IMR-90 (cell line): ENCODE results near the gene TMEM26. TPM values are rescaled to one million over a fixed set of nuclear protein-coding genes. Genes with fewer than 3 reads are reported as not detected.

ENCODE experiments used
- ATAC-seq: fragments of 200-7000 bp; cut with Tn5 transposase; 2 replicates; pipeline ENCODE4 v1.9.1; 2020; ENCODE audit warnings: low read depth, mild to moderate bottlenecking, moderate library complexity
- BruUV-seq: library from RNA; stranded (reverse); fragments of 400-500 nt; replicated peaks from 2 replicates; lab custom pipeline; 2021; lab: Mats Ljungman, UMichigan
- CTCF ChIA-PET: fragments of 300-600 bp; formaldehyde crosslinking; extraction: SDS; loops from one replicate; lab custom pipeline; 2021; ENCODE audit warnings: antibody characterized with exemption; lab: Yijun Ruan, JAX
- POLR2A ChIA-PET: fragments of 300-600 bp; sonication (Branson Sonifier 250); formaldehyde crosslinking; loops from one replicate; lab custom pipeline; 2022; ENCODE audit warnings: antibody characterized with exemption; ENCODE audit not compliant: unreplicated experiment; lab: Charles Lee
- DNase-seq: peaks from one replicate; pipeline ENCODE4 v3.0.0; 2013
- H2AFZ ChIP-seq: replicated peaks from 2 replicates; pipeline ENCODE3; 2013; ENCODE audit warnings: low read length, mild to moderate bottlenecking; ENCODE audit not compliant: poor library complexity
- H2AK5ac ChIP-seq: 2 replicates; pipeline ENCODE4 v1.6.1; 2013; ENCODE audit warnings: low read depth, low read length, inconsistent platforms
- H2AK9ac ChIP-seq: replicated peaks from 2 replicates; pipeline ENCODE3; 2013; ENCODE audit warnings: mild to moderate bottlenecking, low read depth, low read length, moderate library complexity; ENCODE audit not compliant: poor library complexity
- H2BK120ac ChIP-seq: 2 replicates; pipeline ENCODE4 v1.6.1; 2013; ENCODE audit warnings: low read depth, low read length, inconsistent platforms
- H2BK15ac ChIP-seq: 3 replicates; pipeline ENCODE4 v1.6.1; 2013; ENCODE audit warnings: low read depth, low read length, inconsistent platforms
- H2BK20ac ChIP-seq: 2 replicates; pipeline ENCODE4 v1.6.1; 2013; ENCODE audit warnings: low read depth, mild to moderate bottlenecking, inconsistent platforms, low read length, moderate library complexity
- H2BK5ac ChIP-seq: 2 replicates; pipeline ENCODE4 v1.6.1; 2013; ENCODE audit warnings: mild to moderate bottlenecking, low read depth, low read length, inconsistent platforms; ENCODE audit not compliant: poor library complexity, severe bottlenecking
- H3K14ac ChIP-seq: replicated peaks from 2 replicates; pipeline ENCODE4 v1.6.1; 2013; ENCODE audit warnings: low read depth, low read length, inconsistent platforms
- H3K18ac ChIP-seq: 2 replicates; pipeline ENCODE4 v1.6.1; 2013; ENCODE audit warnings: low read depth, low read length, control low read depth
- H3K23ac ChIP-seq: 2 replicates; pipeline ENCODE4 v1.6.1; 2013; ENCODE audit warnings: low read depth, low read length, inconsistent platforms
- H3K27ac ChIP-seq: 2 replicates; pipeline ENCODE4 v1.5.1; 2013; ENCODE audit warnings: mild to moderate bottlenecking, control low read depth, low read length; ENCODE audit not compliant: insufficient read depth
- H3K27me3 ChIP-seq: 2 replicates; pipeline ENCODE4 v1.6.1; 2013; ENCODE audit warnings: low read length; ENCODE audit not compliant: control insufficient read depth, insufficient read depth
- H3K36me3 ChIP-seq: 2 replicates; pipeline ENCODE4 v1.6.1; 2013; ENCODE audit warnings: low read length, mixed read lengths; ENCODE audit not compliant: control insufficient read depth, insufficient read depth
- H3K4ac ChIP-seq: 2 replicates; pipeline ENCODE4 v1.6.1; 2013; ENCODE audit warnings: low read depth, low read length, inconsistent platforms
- H3K4me1 ChIP-seq: 2 replicates; pipeline ENCODE4 v1.6.1; 2013; ENCODE audit warnings: low read length, mixed read lengths; ENCODE audit not compliant: control insufficient read depth, insufficient read depth
- H3K4me2 ChIP-seq: 2 replicates; pipeline ENCODE4 v1.6.1; 2013; ENCODE audit warnings: low read depth, mild to moderate bottlenecking, control low read depth, low read length, moderate library complexity
- H3K4me3 ChIP-seq: 2 replicates; pipeline ENCODE4 v1.5.1; 2013; ENCODE audit warnings: low read depth, mild to moderate bottlenecking, control low read depth, low read length, moderate library complexity; ENCODE audit not compliant: insufficient read depth
- H3K56ac ChIP-seq: 2 replicates; pipeline ENCODE4 v1.6.1; 2013; ENCODE audit warnings: low read length, inconsistent platforms; ENCODE audit not compliant: insufficient read depth; ENCODE audit errors: extremely low read depth
- H3K79me1 ChIP-seq, 2 experiments: 2 replicates each; pipeline ENCODE4 v1.6.1; 2013; ENCODE audit warnings: low read length in 2 of 2, inconsistent platforms in 1 of 2, low read depth in 1 of 2
- H3K9ac ChIP-seq: 2 replicates; pipeline ENCODE4 v1.6.1; 2013; ENCODE audit warnings: low read depth, low read length, control low read depth
- H3K9me1 ChIP-seq: 2 replicates; pipeline ENCODE4 v1.6.1; 2013; ENCODE audit warnings: low read length, inconsistent platforms; ENCODE audit not compliant: insufficient read depth
- H3K9me3 ChIP-seq: 2 replicates; pipeline ENCODE4 v1.6.1; 2013; ENCODE audit warnings: low read length; ENCODE audit not compliant: control insufficient read depth, insufficient read depth
- H4K20me1 ChIP-seq: 2 replicates; pipeline ENCODE4 v1.6.1; 2013; ENCODE audit warnings: low read length, inconsistent platforms; ENCODE audit not compliant: insufficient read depth
- H4K5ac ChIP-seq: 2 replicates; pipeline ENCODE4 v1.6.1; 2013; ENCODE audit warnings: mild to moderate bottlenecking, low read depth, low read length, control low read depth
- H4K8ac ChIP-seq, 2 experiments: 2 replicates each; pipeline ENCODE4 v1.6.1; 2013; ENCODE audit warnings: low read depth in 2 of 2, low read length in 2 of 2, control low read depth in 1 of 2, inconsistent platforms in 1 of 2
- H4K91ac ChIP-seq: 2 replicates; pipeline ENCODE4 v1.6.1; 2013; ENCODE audit warnings: low read depth, low read length, inconsistent platforms; ENCODE audit not compliant: insufficient read depth
- BHLHE40 ChIP-seq: fragments of 150-350 bp; IDR thresholded peaks from 2 replicates; pipeline ENCODE4 v1.6.1; 2016; ENCODE audit warnings: mild to moderate bottlenecking, low read depth, low read length
- CEBPB ChIP-seq: IDR thresholded peaks from 2 replicates; pipeline ENCODE4 v1.6.1; 2012; ENCODE audit warnings: low read depth, low read length, improper control_type of control experiment
- CHD1 ChIP-seq: IDR thresholded peaks from 2 replicates; pipeline ENCODE4 v1.6.1; 2012; ENCODE audit warnings: low read depth, low read length, improper control_type of control experiment
- FOS ChIP-seq: fragments of 150-350 bp; IDR thresholded peaks from 2 replicates; pipeline ENCODE4 v1.6.1; 2016; ENCODE audit warnings: low read depth, low read length
- MAFK ChIP-seq: IDR thresholded peaks from 2 replicates; pipeline ENCODE4 v1.6.1; 2012; ENCODE audit warnings: low read depth, low read length, improper control_type of control experiment
- MAZ ChIP-seq: IDR thresholded peaks from 2 replicates; pipeline ENCODE4 v1.6.1; 2012; ENCODE audit warnings: low read depth, mild to moderate bottlenecking, low read length, improper control_type of control experiment, moderate library complexity, borderline replicate concordance
- MXI1 ChIP-seq: IDR thresholded peaks from 2 replicates; pipeline ENCODE4 v1.6.1; 2012; ENCODE audit warnings: low read depth, mild to moderate bottlenecking, low read length, moderate library complexity, borderline replicate concordance
- NFE2L2 ChIP-seq: fragments of 150-350 bp; IDR thresholded peaks from 2 replicates; pipeline ENCODE4 v1.6.1; 2016; ENCODE audit warnings: low read depth, mild to moderate bottlenecking, low read length
- POLR2A ChIP-seq: IDR thresholded peaks from 2 replicates; pipeline ENCODE4 v1.6.1; 2012; ENCODE audit warnings: mild to moderate bottlenecking, low read depth, low read length
- RAD21 ChIP-seq: IDR thresholded peaks from 2 replicates; pipeline ENCODE4 v1.6.1; 2012; ENCODE audit warnings: low read length, improper control_type of control experiment
- RCOR1 ChIP-seq: IDR thresholded peaks from 2 replicates; pipeline ENCODE4 v1.6.1; 2012; ENCODE audit warnings: mild to moderate bottlenecking, low read length, improper control_type of control experiment; ENCODE audit not compliant: insufficient replicate concordance
- RFX5 ChIP-seq: IDR thresholded peaks from 2 replicates; pipeline ENCODE4 v1.8.0; 2012; ENCODE audit warnings: low read depth, mild to moderate bottlenecking, low read length, moderate library complexity
- SMC3 ChIP-seq: fragments of 150-350 bp; IDR thresholded peaks from 2 replicates; pipeline ENCODE4 v1.6.1; 2016; ENCODE audit warnings: low read depth, mild to moderate bottlenecking, antibody characterized with exemption, low read length, moderate library complexity
- WGBS, 2 experiments: methylation state at CpG; one replicate each; pipeline versions ENCODE4 v1.1.5 to v1.1.7; 2013; ENCODE audit warnings: missing lambda C conversion rate in 2 of 2; ENCODE audit not compliant: insufficient read length in 1 of 2; ENCODE audit errors: extremely low coverage in 2 of 2; 5-methylcytosine and 5-hydroxymethylcytosine counted together
- dilution Hi-C: fragments of 300-500 bp; cut with HindIII; formaldehyde crosslinking; loops from one replicate; pipeline ENCODE4 v1.14.3; 2018; ENCODE audit warnings: low sequenced_read_pairs; ENCODE audit not compliant: unreplicated experiment
- in situ Hi-C: fragments of 300-500 bp; cut with MboI; formaldehyde crosslinking; loops from 3 replicates; pipeline ENCODE4 v1.14.3; 2019; ENCODE audit warnings: low sequenced_read_pairs, inconsistent platforms, mixed read lengths
- intact Hi-C: fragments of 100-400 bp; cut with micrococcal nuclease; formaldehyde crosslinking; loops from 2 replicates; pipeline ENCODE4 v1.10.0; 2022
- polyA plus RNA-seq, 3 experiments: library from polyadenylated mRNA; depleted of rRNA; stranded (reverse); fragments of >200 nt; gene quantifications; 2 replicates each; pipeline ENCODE4 v1.2.3, GENCODE V29; 2012; ENCODE audit warnings: low replicate concordance in 1 of 3
- total RNA-seq: library from RNA; depleted of rRNA; stranded (reverse); fragments of >200 nt; gene quantifications from 2 replicates; pipeline ENCODE4 v1.2.3, GENCODE V29; 2012
- TF ChIP-seq, protein P1 (sequence below): conservative IDR thresholded peaks from 2 replicates; pipeline ENCODE4 v1.5.1; 2012; ENCODE audit warnings: mild to moderate bottlenecking, low read depth, low read length, improper control_type of control experiment
- TF ChIP-seq, protein P2 (sequence below): fragments of 150-350 bp; IDR thresholded peaks from 2 replicates; pipeline ENCODE4 v1.6.1; 2016; ENCODE audit warnings: low read depth, mild to moderate bottlenecking, low read length, moderate library complexity, borderline replicate concordance
- TF ChIP-seq, protein P3 (sequence below): fragments of 150-350 bp; IDR thresholded peaks from 2 replicates; pipeline ENCODE4 v1.6.1; 2017; ENCODE audit warnings: mild to moderate bottlenecking, antibody characterized with exemption, low read length, low read depth

Gene TMEM26
- total and polyA plus RNA-seq, 2 of the 4 experiments (the other 2 are of a cell fraction), result 0.22 to 0.36 TPM

DNA sequence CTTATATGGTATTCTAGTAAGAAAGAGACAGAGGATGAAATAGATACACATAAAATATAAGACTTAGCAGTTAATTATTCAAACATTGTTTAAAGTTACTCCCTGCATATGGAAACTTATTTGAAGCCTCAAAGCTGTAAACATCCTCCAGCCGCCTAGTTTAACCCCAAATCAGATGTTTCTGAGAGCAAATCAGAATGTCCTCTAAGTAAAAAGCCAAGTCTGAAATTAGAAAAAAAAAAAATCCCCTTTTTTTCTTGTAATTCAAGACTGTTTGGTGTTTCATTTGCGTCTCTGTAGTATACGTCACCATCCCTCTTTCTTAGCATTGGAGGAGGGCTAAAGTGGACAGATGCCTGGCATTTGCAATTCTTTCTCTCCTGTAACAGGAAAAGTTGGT is 46.4 kb downstream of the TMEM26 start:
- no TSS peak for BruUV-seq
- Histone ChIP-seq H2BK15ac (no peak overlapping the region), H3K23ac (no peak overlapping the region), H2AFZ (no peak overlapping the region), H3K56ac (no peak overlapping the region), H3K18ac (no peak overlapping the region), H3K27ac (no peak overlapping the region), H3K4ac (no peak overlapping the region), H3K4me3 (no peak overlapping the region), H3K14ac (no peak overlapping the region), H4K91ac (no peak overlapping the region), H3K9me1 (no peaks in the 10 kb centered on the region), H4K8ac (no peak overlapping the region), H3K27me3 (no peaks in the 10 kb centered on the region), H2AK5ac (no peak overlapping the region), H2BK20ac (no peak overlapping the region), H3K9me3 (no peaks in the 10 kb centered on the region), H3K79me1 (no peaks in the 10 kb centered on the region), H2BK5ac (no peak overlapping the region), H3K4me2 (no peak overlapping the region), H4K20me1 (no peaks in the 10 kb centered on the region), H2AK9ac (no peak overlapping the region), H4K5ac (no peak overlapping the region), H3K9ac (no peak overlapping the region), H2BK120ac (no peak overlapping the region), H3K4me1 (no peaks in the 10 kb centered on the region), H3K36me3 (no peaks in the 10 kb centered on the region)
- CTCF ChIA-PET, result no interaction called here
- TF ChIP-seq RAD21 (no peak), POLR2A (no peak), CHD1 (no peak), SMC3 (no peak), RFX5 (no peak), MAZ (no peak), FOS (no peak), NFE2L2 (no peak), CEBPB (no peak), BHLHE40 (no peak), RCOR1 (no peak), MAFK (no peak), MXI1 (no peak)
- TF ChIP-seq, protein P1, sequence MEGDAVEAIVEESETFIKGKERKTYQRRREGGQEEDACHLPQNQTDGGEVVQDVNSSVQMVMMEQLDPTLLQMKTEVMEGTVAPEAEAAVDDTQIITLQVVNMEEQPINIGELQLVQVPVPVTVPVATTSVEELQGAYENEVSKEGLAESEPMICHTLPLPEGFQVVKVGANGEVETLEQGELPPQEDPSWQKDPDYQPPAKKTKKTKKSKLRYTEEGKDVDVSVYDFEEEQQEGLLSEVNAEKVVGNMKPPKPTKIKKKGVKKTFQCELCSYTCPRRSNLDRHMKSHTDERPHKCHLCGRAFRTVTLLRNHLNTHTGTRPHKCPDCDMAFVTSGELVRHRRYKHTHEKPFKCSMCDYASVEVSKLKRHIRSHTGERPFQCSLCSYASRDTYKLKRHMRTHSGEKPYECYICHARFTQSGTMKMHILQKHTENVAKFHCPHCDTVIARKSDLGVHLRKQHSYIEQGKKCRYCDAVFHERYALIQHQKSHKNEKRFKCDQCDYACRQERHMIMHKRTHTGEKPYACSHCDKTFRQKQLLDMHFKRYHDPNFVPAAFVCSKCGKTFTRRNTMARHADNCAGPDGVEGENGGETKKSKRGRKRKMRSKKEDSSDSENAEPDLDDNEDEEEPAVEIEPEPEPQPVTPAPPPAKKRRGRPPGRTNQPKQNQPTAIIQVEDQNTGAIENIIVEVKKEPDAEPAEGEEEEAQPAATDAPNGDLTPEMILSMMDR, result no peak
- TF ChIP-seq, protein P2, sequence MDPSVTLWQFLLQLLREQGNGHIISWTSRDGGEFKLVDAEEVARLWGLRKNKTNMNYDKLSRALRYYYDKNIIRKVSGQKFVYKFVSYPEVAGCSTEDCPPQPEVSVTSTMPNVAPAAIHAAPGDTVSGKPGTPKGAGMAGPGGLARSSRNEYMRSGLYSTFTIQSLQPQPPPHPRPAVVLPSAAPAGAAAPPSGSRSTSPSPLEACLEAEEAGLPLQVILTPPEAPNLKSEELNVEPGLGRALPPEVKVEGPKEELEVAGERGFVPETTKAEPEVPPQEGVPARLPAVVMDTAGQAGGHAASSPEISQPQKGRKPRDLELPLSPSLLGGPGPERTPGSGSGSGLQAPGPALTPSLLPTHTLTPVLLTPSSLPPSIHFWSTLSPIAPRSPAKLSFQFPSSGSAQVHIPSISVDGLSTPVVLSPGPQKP, result no peak
- TF ChIP-seq, protein P3, sequence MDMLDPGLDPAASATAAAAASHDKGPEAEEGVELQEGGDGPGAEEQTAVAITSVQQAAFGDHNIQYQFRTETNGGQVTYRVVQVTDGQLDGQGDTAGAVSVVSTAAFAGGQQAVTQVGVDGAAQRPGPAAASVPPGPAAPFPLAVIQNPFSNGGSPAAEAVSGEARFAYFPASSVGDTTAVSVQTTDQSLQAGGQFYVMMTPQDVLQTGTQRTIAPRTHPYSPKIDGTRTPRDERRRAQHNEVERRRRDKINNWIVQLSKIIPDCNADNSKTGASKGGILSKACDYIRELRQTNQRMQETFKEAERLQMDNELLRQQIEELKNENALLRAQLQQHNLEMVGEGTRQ, result no peak
- ATAC-seq (no peak), DNase-seq (peak; percentile 6)
- POLR2A ChIA-PET, result no interaction called here
- WGBS, 2 experiments, result no CpG with 5 or more reads among the region's 3 CpGs
- intact Hi-C loops, result no loop called here
- in situ Hi-C loops, result no loop called here
- dilution Hi-C loops, result no loop called here
